ENCODE measurements around the gene SGSM1. TPM values are rescaled to one million over a fixed set of nuclear protein-coding genes. Genes with fewer than 3 reads are reported as not detected.
A peak's percentile ranks its signal among the peaks of the same experiment; 100 is the strongest.

The SGSM1 gene
- total RNA-seq, 4 donors from 2014 or later, result 0.07 to 0.44 (median 0.41) TPM; not detected in 1

- in situ Hi-C loops (cut with MboI; ENCODE audit: low sequenced_read_pairs in 4 of 4) (loop anchor here in 1 of 4 donors (25.0 kb wide), 1 partner anchor 259 kb away; the partner anchor contains the start of gene CRYBB3), intact Hi-C loops (cut with DNase I; ENCODE audit: low total_unique reads) (no loop called here)
- DNase-seq, result no peak
- no peaks in the 10 kb centered on the region for H3K27me3 ChIP-seq
- no peaks in the 10 kb centered on the region for H3K36me3 ChIP-seq
- ATAC-seq, result no peak
- TF ChIP-seq, protein P1, sequence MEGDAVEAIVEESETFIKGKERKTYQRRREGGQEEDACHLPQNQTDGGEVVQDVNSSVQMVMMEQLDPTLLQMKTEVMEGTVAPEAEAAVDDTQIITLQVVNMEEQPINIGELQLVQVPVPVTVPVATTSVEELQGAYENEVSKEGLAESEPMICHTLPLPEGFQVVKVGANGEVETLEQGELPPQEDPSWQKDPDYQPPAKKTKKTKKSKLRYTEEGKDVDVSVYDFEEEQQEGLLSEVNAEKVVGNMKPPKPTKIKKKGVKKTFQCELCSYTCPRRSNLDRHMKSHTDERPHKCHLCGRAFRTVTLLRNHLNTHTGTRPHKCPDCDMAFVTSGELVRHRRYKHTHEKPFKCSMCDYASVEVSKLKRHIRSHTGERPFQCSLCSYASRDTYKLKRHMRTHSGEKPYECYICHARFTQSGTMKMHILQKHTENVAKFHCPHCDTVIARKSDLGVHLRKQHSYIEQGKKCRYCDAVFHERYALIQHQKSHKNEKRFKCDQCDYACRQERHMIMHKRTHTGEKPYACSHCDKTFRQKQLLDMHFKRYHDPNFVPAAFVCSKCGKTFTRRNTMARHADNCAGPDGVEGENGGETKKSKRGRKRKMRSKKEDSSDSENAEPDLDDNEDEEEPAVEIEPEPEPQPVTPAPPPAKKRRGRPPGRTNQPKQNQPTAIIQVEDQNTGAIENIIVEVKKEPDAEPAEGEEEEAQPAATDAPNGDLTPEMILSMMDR (IDR thresholded peaks at IDR 0.05 in 4 of 5, conservative IDR thresholded peaks at IDR 0.05 in 1 of 5), result no peak
- TF ChIP-seq POLR2A (IDR thresholded peaks at IDR 0.05), result no peak
- H3K27ac ChIP-seq, result no peak overlapping the region
- no peaks in the 10 kb centered on the region for H3K9me3 ChIP-seq
- H3K4me1 ChIP-seq, result no peaks in the 10 kb centered on the region
- no peak overlapping the region for H3K4me3 ChIP-seq
Measured at GRCh38 chr22:24928322-24928721, 122.3 kb downstream of the SGSM1 start.

DNA sequence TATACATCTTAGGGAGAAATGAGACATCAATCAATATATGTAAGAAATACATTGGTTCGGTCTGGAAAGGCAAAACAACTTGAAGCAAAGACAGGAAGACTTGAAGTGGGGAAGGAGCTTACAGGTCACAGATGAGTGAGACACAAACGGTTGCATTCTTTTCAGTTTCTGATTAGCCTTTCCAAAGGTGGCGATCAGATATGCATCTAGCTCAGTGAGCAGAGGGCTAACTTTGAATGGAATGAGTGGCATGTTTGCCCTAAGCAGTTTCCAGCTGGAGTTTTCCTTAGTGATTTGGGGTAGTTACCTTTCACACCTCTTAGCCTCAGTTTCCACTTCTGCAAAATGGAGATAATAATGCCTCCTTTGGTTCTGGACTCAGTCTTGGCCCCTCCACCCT is 124.7 kb downstream of the SGSM1 start:
- intact Hi-C loops (cut with DNase I; ENCODE audit: low total_unique reads) (no loop called here), in situ Hi-C loops (cut with MboI; ENCODE audit: low sequenced_read_pairs in 4 of 4) (loop anchor here in 1 of 4 donors (25.0 kb wide), 1 partner anchor 257 kb away; the partner anchor contains the start of gene CRYBB3)
- DNase-seq (no peak), ATAC-seq (no peak)
- H3K27me3 ChIP-seq, result no peaks in the 10 kb centered on the region
- no peak overlapping the region for H3K4me3 ChIP-seq
- H3K9me3 ChIP-seq, result no peaks in the 10 kb centered on the region
- H3K36me3 ChIP-seq, result no peaks in the 10 kb centered on the region
- H3K4me1 ChIP-seq, result no peaks in the 10 kb centered on the region
- TF ChIP-seq, protein P1 (IDR thresholded peaks at IDR 0.05 in 4 of 5, conservative IDR thresholded peaks at IDR 0.05 in 1 of 5), result no peak
- TF ChIP-seq POLR2A (IDR thresholded peaks at IDR 0.05), result no peak
- H3K27ac ChIP-seq, result no peak overlapping the region

- intact Hi-C loops (cut with DNase I; ENCODE audit: low total_unique reads) (loop anchor here (5.0 kb wide), 1 partner anchor 111 kb away; no protein-coding TSS in a partner anchor), in situ Hi-C loops (cut with MboI; ENCODE audit: low sequenced_read_pairs in 4 of 4) (loop anchor here in 1 of 4 donors (25.0 kb wide), 1 partner anchor 251 kb away; the partner anchor contains the start of gene CRYBB3)
- H3K9me3 ChIP-seq, result no peaks in the 10 kb centered on the region
- no peaks in the 10 kb centered on the region for H3K36me3 ChIP-seq
- ATAC-seq (no peak), DNase-seq (no peak)
- no peaks in the 10 kb centered on the region for H3K27me3 ChIP-seq
- no peak overlapping the region for H3K4me3 ChIP-seq
- H3K4me1 ChIP-seq, result no peaks in the 10 kb centered on the region
- no peak for TF ChIP-seq POLR2A (IDR thresholded peaks at IDR 0.05)
- no peak overlapping the region for H3K27ac ChIP-seq
Measured at GRCh38 chr22:24935771-24936483, 129.9 kb downstream of the SGSM1 start.

GRCh38 chr22:24937114-24937513 is 131.1 kb downstream of the SGSM1 start:
- intact Hi-C loops (cut with DNase I; ENCODE audit: low total_unique reads), result loop anchor here (5.0 kb wide), 1 partner anchor 110 kb away; no protein-coding TSS in a partner anchor
- TF ChIP-seq, protein P1 (IDR thresholded peaks at IDR 0.05 in 4 of 5, conservative IDR thresholded peaks at IDR 0.05 in 1 of 5), result no peak
- TF ChIP-seq POLR2A (IDR thresholded peaks at IDR 0.05), result no peak
- DNase-seq, result no peak
- Histone ChIP-seq H3K4me3 (no peak overlapping the region), H3K4me1 (no peaks in the 10 kb centered on the region), H3K9me3 (no peaks in the 10 kb centered on the region), H3K27ac (no peak overlapping the region), H3K27me3 (no peaks in the 10 kb centered on the region), H3K36me3 (no peaks in the 10 kb centered on the region)
- in situ Hi-C loops (cut with MboI; ENCODE audit: low sequenced_read_pairs in 4 of 4), result loop anchor here in 1 of 4 donors (25.0 kb wide), 1 partner anchor 250 kb away; the partner anchor contains the start of gene CRYBB3
- no peak for ATAC-seq

DNA sequence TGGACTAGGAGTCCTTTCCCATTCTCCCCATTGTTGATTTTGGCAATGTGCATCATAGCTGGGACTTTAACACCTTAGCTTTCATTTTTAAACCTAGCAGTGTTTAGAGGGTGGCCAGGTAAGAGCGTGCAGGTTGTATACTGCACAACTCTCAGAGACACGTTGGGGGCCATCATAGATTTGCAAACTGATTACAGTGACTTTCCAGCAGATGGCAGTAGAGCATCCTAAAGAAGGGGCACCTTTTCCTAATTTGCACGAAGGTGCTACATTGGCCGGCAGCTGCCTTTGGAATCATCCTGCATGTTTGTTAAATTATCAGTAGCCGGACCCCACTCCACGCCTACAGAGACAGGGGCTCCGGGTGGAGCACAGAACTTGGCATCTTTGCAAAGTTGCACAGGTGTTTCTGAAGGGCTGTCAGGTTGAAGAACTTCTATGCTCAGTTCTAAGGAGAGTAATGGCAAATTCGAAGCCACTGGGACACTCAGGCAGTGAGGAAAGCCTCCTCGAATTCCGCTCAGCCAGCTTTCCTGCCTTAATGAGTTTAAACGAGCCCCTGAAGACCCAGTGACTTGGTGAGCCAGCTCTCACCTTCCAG is 132.8 kb downstream of the SGSM1 start:
- TF ChIP-seq POLR2A (IDR thresholded peaks at IDR 0.05), result no peak
- TF ChIP-seq, protein P1 (IDR thresholded peaks at IDR 0.05 in 4 of 5, conservative IDR thresholded peaks at IDR 0.05 in 1 of 5), result peak; percentile 47 to 71 (median 65)
- DNase-seq, result no peak
- intact Hi-C loops (cut with DNase I; ENCODE audit: low total_unique reads), result loop anchor here (5.0 kb wide), 1 partner anchor 108 kb away; no protein-coding TSS in a partner anchor
- peak; percentile 42 to 70 for ATAC-seq
- no peaks in the 10 kb centered on the region for H3K4me1 ChIP-seq
- in situ Hi-C loops (cut with MboI; ENCODE audit: low sequenced_read_pairs in 4 of 4), result loop anchor here in 1 of 4 donors (25.0 kb wide), 1 partner anchor 248 kb away; the partner anchor contains the start of gene CRYBB3
- no peak overlapping the region for H3K4me3 ChIP-seq
- no peaks in the 10 kb centered on the region for H3K9me3 ChIP-seq
- H3K36me3 ChIP-seq, result no peaks in the 10 kb centered on the region
- no peaks in the 10 kb centered on the region for H3K27me3 ChIP-seq
- H3K27ac ChIP-seq, result no peak overlapping the region

All from gastrocnemius medialis (tissue), 4 donors.